HG03558 (cell line): Measurements from ENCODE around the gene CYTH3.

Source experiments
- ATAC-seq: cut with Tn5 transposase; IDR thresholded peaks from one replicate; pipeline ENCODE4 v1.9.1; 2021; ENCODE audit warnings: moderate number of reproducible peaks; ENCODE audit not compliant: unreplicated experiment; ENCODE audit errors: extremely low read depth

Gene CYTH3

GRCh38 chr7:6121141-6121540 lies 151.3 kb downstream of the CYTH3 start:
- ATAC-seq, result no peak

- no peak for ATAC-seq
Observed at GRCh38 chr7:6117533-6117932, 154.9 kb downstream of the CYTH3 start.

GRCh38 chr7:6116211-6116610 lies 156.2 kb downstream of the CYTH3 start:
- ATAC-seq, result no peak
